Measurements from ENCODE around the gene EWSR1.

The EWSR1 gene

DNA sequence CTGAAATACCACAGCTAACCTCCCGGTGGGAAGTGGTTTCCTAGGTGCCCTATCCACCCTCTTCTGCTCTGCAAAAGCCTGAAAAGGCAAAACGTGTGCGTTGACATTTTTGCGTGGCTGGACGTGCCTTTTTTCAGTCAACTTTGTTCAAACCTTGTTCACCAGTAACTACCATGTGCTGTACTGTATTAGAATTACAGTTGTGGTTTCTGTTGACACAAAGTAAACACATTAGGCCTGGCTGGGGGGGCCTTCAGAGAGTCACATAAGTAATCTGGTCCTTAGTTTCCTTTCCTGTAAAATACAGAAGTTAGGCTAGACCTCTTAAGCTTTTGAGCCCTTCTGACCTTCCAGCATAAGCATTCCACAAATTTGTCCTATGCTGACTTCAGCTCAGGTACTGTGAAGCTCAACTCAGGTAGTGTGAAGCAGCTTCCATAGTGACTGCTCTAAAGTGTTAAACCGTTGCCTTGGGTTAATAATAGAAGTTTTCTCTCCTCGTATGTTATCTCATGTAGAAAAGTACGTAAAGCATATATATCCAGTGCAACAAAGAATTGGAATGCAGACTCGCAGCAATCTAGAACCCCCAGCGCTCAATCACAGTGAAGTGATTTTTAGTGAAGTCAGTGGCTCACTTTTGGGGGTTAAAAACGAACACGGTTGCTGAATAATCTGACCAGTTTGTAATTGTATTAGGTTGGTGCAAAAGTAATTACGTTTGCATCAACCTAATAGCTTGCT is 1.8 kb downstream of the EWSR1 start:
- DNase-seq: no peak

DNA sequence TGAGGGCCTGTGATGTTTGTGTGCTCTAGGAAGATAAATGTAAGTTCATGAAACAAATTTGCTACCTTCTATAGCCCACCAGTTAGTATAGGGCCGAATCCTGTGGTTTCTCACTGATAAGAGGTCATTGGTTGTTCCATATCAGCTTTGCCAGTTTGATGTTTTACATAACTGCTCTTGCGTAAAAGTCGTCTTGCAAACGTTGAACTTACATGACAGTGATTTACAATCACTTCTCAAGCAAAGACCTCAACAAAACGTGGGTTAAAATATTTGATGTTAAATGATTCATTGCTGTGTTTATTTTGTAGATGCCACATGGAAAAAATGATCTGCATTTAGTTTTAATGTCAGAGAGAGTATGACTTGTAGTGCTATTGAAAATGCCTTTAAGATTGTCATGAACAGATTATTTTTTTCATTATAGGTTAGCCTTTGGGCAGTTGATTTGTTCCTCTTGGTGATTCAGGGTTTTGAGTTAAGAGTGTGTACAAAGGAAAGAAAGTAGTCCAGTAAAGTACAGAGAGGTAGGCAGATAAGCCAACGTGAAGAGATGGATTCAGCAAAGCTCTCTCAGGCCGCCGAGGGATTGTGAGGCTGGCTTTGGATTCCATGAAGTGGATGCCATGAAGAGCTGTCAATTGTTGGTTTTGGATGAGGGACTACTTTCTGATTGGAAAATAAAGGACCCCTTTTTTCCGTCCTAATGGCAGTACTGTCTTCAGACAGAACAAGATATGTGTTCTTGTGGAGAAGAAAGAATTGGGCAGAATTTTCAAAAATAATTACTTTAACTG is 2.6 kb downstream of the EWSR1 start:
- no peak for DNase-seq

DNA sequence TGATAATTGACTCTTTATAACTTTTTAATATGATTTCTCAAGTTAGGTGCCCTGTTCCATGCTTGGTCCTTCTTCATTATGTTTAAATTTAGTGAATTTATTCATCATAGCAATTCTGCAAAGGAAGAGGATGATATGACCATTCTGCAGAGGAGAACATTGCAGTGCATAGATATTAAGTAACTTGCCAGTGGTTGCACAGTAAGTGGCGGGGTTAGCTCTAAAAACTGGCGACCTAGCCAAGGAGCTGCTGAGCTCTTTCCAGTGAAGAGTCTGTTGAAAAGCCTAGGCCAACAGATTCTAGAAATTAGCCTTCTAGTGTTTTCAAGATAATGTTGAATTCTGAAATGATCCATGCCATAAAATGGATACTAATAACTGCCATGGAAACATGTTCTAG is 4.6 kb downstream of the EWSR1 start:
- no peak for DNase-seq

DNA sequence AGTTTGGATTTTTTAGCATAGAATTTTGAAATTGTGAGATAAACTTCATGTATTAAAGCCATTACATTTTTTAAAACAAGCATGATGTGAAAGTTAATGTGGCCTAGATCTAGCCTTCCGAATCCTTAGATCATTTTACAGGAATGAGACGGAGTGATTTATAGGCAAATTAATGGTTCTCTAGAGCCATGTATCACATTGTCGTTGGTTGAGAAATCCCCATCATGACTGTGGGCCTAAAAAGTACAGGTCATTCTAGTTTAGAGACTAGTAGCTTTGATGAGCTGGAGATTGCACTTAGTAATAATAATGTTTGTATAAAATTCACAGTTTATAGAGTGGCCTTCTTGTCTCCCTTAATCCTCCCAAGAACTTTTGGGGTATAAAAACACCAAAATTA is 7.1 kb downstream of the EWSR1 start:
- no peak for DNase-seq

DNA sequence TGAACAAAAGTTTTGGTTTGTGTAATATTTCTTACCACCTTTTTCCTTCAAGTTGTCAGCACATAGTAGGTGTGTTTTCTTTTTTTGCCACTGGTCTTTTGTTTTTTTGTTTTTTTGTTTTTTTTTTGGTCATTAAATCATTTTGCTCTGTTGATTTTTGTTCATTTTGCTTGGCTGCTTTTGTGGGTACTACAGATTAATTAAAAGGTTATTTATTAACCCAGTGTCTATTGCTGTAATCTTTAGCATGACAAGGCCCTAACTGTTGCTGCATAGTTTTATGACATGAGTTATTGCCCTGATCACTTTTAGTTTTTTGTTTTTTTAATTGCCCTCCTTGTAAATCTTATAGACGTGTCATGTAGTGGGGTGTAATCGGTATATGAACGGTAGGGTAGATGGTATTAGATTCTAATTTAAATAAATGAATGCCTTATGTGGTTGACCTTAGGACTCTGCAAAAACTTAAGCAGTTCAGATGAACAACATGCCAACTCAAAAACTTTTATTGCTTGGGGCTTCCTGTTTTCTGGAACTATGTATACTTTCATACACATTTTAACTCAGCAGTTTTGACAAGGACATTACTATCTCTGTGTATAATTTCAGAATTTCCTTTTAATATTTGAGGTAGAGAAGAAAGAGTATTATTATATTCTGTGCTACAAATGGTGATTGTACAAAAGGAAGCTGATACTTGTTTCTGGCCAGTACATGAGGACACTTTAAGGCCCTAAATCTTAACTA is 7.9 kb downstream of the EWSR1 start:
- DNase-seq: no peak

DNA sequence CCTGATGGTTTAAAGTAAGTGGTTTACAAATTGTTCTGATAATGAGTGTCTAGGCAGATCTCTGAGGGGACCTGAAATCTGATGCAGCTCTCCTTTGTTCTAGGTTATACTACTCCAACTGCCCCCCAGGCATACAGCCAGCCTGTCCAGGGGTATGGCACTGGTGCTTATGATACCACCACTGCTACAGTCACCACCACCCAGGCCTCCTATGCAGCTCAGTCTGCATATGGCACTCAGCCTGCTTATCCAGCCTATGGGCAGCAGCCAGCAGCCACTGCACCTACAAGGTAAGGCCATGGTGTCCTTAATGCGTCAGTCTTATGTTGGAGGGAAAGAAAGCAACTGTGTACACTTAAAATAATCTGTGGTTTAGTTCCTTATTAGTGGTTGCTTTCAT is 9.9 kb downstream of the EWSR1 start:
- DNase-seq: no peak

DNA sequence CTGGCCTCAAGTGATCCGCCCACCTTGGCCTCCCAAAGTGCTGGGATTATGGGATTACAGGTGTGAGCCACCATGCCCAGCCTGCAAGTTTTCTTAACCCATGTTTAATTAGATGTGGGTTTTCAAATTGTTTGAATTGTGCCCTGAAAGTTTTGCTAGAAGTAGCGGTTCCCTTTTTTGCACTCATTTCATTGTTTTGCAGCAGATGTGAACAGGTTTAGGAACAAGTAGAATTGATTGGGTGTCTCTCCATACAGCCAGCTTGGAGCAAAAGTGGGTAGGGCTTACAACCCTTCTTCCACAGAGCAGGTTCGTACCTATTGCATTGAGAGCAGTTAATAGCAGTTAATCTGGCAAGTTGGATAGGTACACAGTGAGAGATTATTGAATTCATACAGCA is 16.1 kb downstream of the EWSR1 start:
- DNase-seq: no peak

DNA sequence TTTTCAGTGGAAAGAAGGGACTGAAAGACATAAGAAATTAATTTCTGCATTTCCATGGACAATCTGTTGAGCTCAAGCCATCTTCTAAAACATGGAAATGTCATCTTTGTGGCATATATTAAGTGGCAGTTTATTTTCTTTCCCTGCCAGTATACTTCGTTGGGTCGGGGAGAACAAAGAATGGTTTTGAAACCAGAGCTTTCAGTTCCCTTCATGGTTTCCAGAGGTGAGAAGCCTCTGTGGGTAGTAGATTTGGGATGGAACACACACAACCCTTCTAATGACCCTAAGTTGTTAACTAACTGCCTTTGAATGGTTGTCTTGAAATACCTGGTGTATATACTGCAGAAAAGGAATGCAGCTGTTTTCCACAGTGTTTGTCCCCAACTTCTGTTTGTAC is 20.8 kb downstream of the EWSR1 start:
- no peak for DNase-seq

DNA sequence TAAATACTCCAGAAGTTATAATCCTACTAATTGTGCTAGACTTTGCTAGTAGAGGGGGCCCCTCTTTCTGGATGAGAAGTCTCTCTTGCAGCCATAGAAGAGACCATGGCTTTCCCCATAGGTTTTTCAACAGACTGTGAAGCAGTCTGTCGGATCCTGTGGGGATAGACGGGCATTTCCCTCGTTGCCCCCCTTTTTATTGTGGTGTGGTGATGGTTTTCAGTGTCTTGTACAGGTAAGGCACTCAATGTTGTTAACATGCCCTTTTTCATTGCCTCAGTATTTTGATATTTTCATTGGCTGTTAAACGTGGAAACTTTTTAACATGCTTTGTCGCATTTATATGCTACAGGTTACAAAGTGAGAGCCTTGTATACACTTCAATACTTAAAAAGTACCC is 22.0 kb downstream of the EWSR1 start:
- no peak for DNase-seq

DNA sequence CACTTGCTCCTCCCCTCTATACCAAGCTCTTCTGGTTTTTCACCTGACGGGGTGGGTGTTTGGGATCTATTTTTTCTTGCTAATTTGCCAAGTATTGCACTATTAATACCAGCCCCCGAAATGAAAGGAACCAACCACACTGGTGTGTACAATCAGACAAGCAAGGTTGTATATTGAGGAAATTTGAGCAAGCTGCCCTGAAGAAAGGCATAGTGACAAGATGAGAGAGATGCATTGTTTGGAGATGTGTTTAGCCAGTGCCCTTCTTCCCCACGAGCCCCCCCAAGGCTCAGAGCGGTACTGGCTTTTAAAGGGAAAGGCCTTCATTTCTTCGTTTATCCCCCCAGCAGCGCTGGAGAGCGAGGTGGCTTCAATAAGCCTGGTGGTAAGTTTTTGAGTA is 23.1 kb downstream of the EWSR1 start:
- no peak for DNase-seq

DNA sequence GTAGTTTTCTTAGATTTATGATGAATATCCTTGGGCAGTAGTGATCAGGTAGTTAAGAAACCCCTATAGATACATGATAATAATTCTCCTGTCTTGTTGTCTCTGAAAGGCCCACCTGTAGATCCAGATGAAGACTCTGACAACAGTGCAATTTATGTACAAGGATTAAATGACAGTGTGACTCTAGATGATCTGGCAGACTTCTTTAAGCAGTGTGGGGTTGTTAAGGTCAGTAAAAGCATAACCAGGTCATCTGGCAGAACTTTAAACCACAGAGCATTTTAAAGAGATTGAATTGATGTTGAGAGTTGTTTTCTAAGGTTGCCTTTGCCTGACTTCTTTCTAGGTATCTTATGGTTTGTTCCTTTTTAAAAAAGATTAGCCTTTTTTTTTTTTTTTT is 24.3 kb downstream of the EWSR1 start:
- no peak for DNase-seq

DNA sequence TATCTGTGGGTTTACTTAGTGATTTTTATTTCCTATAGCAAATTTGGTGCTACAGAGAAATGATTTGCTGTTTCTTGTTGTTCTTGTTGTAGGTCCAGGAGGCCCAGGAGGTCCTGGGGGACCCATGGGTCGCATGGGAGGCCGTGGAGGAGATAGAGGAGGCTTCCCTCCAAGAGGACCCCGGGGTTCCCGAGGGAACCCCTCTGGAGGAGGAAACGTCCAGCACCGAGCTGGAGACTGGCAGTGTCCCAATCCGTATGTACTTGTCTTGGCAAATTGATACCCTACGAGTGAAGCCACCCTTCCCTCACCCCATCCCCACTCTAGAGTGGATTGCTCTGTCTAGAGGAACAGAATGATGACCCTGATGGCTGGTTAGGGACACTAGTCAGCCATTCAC is 30.6 kb downstream of the EWSR1 start:
- DNase-seq: no peak

DNA sequence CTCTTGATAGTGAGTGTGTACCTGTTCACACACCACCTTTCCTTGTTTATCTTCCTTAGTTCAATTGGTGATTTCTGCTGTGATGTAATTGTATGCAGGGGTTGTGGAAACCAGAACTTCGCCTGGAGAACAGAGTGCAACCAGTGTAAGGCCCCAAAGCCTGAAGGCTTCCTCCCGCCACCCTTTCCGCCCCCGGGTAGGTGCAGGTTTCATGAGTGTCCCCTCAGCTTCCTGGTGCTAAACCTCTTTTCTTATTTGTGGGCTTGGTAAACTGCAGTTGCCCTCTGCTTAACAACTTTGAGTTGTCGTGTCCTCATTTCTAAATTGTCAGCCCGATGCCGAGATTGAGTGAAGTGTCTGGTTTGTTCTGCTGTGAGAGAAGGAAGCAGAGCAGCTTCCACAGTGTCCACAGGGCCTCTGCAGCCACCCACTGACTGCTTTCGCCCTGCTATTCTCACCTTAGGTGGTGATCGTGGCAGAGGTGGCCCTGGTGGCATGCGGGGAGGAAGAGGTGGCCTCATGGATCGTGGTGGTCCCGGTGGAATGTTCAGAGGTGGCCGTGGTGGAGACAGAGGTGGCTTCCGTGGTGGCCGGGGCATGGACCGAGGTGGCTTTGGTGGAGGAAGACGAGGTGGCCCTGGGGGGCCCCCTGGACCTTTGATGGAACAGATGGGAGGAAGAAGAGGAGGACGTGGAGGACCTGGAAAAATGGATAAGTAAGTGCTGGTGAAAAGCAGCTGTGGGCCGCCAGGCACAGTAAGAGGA is 31.2 kb downstream of the EWSR1 start:
- DNase-seq: no peak

DNA sequence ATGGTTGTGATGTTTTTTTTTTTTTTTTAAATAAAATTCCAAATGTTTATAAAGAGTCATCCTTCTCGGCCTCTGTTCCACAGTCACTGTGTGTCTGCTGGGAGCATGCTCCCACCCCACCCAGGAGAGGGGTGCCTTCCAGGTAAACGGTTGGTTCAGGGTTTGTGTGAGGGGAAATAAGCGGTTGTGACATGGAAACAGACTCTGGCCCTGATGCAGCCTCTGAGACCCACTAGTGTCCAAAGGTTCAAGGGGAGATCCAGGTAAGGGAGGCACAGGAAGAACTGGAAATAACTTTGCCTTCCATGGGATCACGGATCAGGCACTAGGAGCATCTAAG is 32.4 kb downstream of the EWSR1 start:
- no peak for DNase-seq

DNA sequence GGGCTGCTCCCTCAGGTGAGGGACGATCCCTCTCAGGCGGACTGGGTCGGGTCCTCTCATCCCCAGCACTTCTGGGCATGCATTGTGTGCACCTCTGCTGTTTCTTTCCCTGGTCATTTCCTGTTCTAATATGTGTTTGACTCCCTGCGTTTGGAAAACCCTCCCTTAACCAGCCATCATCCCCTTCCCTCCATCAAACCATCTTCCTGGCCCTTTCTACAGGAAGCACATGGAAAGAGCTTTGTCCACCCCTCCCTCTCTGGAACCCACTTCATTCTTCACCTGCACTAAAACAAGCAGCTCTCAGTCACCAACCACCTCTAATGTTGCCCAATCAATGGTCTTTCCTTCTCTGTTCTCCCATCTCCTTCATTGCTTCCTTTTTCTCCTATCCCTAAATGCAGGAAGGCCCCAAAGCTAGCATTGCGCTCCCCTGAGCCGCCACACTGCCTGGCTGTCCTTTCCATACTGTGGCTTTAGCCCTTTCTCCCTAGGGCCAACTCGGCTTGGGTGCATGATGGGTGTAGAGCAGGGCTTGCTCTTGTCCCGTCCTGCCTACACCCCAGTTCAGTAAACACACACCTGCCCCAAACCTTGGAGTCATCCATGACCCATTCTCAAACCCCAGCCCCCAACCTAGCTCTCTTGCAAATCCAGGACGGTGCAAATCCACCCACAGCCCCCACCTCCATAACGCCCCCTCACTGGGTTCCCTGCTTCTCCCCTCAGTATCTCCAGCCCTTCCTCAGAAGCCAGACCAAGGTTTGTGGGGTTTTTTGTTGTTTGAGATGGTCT is 32.9 kb downstream of the EWSR1 start:
- no peak for DNase-seq

DNA sequence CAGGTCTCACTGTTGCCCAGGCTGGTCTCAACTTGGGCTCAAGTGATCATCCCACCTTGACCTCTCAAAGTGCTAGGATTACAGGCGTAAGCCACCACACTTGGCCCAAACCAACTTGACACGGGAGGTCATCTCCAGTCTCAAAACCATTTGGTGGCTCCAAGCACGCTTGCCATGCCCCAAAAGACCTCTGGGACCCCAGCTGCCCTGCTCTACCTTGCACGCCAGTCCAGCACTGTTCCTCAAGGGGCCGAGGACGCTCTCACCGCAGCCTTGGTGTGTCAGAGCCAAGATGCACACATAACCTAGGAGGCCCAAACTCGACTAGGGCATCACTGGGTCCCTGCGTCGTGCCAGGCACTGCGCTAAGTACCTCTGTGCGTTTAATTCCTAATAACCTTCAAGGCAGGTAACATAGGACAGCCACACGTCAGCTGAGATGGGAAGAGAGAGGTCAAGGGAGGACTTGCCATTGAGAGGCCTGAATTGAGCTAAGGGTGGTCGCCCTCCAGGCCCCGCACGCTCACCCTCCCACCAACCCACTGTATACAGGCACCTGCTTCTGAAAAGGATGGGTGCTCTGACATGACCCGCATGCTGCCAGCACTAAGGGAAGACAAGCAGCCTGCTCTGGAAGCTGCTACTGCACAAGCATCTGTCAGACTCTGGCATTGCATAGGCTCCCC is 33.8 kb downstream of the EWSR1 start:
- DNase-seq: no peak

DNA sequence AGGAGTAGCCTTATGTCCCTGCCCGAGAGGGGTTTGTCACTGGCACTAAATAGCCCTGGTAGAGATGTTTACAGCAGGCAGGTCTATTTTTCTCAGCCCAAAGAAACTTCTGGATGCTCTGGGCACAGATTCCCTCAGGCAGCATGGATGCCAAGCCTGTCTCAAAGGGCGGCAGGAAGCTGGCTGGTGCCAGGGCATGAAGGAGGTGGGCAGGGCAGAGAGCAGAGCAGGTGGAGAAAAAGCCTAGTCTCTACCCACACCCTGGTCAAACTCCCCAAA is 34.3 kb downstream of the EWSR1 start:
- DNase-seq: no peak

DNA sequence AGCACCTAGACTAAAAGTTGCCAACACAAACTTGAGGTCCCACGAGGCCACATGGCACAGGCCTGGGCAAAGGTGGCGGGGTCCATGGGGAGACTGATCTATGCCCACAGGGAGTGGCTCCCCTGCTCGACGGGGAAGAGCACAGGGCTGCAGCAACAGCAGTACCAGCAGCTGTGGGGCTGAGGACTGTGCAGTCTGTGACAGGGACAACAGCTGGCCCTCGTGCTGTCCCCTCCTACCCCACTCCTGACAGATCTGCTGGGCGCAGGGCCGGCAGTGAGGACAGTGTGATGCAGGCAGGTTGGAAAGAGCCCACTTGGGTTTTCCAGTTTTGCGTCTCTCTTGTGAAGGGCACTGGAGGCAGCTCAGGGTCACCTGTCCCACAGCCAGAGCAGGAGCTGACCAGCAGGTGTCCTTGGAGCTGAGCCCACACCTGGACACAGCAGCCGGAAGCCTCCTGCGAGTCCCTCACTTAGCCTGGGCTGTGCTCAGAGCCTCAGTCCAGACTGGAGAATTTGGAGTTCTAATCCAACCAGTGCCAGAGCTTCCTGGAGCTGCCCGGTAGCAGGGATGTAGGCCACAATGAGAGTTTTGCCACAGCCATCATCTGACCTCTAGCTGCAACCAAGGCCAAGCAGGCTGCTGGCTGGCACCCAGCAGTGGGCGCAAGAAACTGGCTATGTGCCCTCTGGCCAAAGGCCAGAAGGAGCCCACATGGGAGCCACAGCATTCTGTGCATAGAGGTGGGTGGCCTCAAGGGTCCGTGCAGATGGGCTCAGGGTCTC is 34.8 kb downstream of the EWSR1 start:
- no peak for DNase-seq

DNA sequence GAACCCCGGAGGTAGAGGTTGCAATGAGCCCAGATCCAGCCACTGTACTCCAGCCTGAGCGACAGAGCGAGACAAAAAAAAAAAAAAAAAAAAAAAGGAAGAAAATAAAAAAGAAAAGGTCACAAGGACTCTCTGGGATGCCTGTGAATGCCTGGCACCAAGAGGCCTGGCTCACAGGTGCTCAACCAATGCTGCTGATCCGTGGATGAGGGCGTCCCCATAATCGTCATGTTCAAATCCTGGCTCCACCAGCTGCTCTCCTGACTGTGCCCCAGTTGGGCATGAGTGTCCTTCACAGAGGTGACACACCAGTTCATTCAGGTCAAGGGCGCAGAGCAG is 37.7 kb downstream of the EWSR1 start:
- no peak for DNase-seq

DNA sequence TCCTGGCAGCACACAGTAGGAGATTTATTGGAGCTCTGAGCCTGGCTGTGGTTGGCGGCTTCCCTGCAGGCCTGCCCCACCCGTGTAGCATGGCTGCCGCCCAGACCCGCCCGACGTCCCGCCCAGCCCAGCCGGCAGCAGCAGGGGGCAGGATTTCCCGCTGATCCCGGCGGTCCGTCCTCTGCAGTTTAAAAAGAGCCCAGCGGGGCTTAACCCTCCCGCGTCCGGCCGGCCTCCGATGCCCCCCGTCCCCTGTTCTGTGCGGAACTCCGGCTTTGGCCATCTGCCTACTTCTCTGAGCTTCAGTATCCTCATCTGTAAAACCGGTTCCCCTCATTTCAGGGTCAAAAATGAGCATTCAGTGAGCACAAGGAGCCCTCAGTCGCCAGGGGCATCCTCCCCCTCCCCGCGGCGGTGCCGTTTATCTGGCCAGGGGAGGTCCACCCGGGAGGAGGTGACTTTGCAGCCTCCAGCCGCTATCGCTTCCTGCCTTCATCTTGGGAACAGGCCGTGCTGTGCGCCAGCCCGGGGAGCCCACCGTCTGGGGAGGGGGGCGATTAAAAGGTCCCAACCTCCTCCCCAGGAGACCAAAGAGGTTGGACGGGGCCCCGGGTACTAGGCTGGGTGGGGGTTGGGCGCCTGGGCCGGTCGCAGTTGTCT is 38.2 kb downstream of the EWSR1 start, which contains the start of gene GAS2L1:
GAS2L1 (plus strand) TSS at position 476 of the 660 bp plus-strand sequence. CDS start 1,456 bp downstream, outside the sequence.
- peak; percentile 25 for DNase-seq
